ENCODE measurements around the gene CASK. TPM values are rescaled to one million over a fixed set of nuclear protein-coding genes. Genes with fewer than 3 reads are reported as not detected.
A peak's percentile ranks its signal among the peaks of the same experiment; 100 is the strongest.
"Not testable (repeated sequence)": the region's sequence is repeated elsewhere in the genome, so short reads cannot be mapped to it uniquely, and the experiment has no call there.

Gene CASK
- total RNA-seq, 1 experiment from 2014 or later: 8.2 TPM

GRCh38 chrX:41516999-41517765, 406.2 kb downstream of the CASK start:
- DNase-seq (ENCODE audit: low spot score): no peak

GRCh38 chrX:41516456-41516855, 406.9 kb downstream of the CASK start:
- DNase-seq (ENCODE audit: low spot score): no peak

GRCh38 chrX:41515376-41515775, 408.0 kb downstream of the CASK start:
- DNase-seq (ENCODE audit: low spot score): no peak

- DNase-seq (ENCODE audit: low spot score): no peak
Observed at GRCh38 chrX:41514179-41514578, 409.2 kb downstream of the CASK start.

GRCh38 chrX:41512853-41513252, 410.5 kb downstream of the CASK start:
- not testable (repeated sequence) for DNase-seq (ENCODE audit: low spot score)

- DNase-seq (ENCODE audit: low spot score): no peak
Observed at GRCh38 chrX:41512394-41512793, 411.0 kb downstream of the CASK start.

- DNase-seq (ENCODE audit: low spot score): no peak
Observed at GRCh38 chrX:41507919-41508318, 415.4 kb downstream of the CASK start.

GRCh38 chrX:41502004-41502403, 421.4 kb downstream of the CASK start:
- no peak for DNase-seq (ENCODE audit: low spot score)

GRCh38 chrX:41499984-41500383, 423.4 kb downstream of the CASK start:
- DNase-seq (ENCODE audit: low spot score): no peak

- DNase-seq (ENCODE audit: low spot score): no peak
Observed at GRCh38 chrX:41499195-41499594, 424.2 kb downstream of the CASK start.

- peak; percentile 7 for DNase-seq (ENCODE audit: low spot score)
Observed at GRCh38 chrX:41491267-41492004, 431.9 kb downstream of the CASK start.

- DNase-seq (ENCODE audit: low spot score): no peak
Observed at GRCh38 chrX:41490446-41490845, 432.9 kb downstream of the CASK start.

GRCh38 chrX:41482154-41482850, 441.1 kb downstream of the CASK start:
- no peak for DNase-seq (ENCODE audit: low spot score)

- DNase-seq (ENCODE audit: low spot score): peak; percentile 48
Observed at GRCh38 chrX:41481264-41482109, 441.9 kb downstream of the CASK start.

- DNase-seq (ENCODE audit: low spot score): peak; percentile 37
Observed at GRCh38 chrX:41480508-41481260, 442.7 kb downstream of the CASK start.

GRCh38 chrX:41478381-41478911, 444.9 kb downstream of the CASK start:
- no peak for DNase-seq (ENCODE audit: low spot score)

- no peak for DNase-seq (ENCODE audit: low spot score)
Observed at GRCh38 chrX:41475591-41476241, 447.6 kb downstream of the CASK start.

- DNase-seq (ENCODE audit: low spot score): no peak
Observed at GRCh38 chrX:41475191-41475590, 448.2 kb downstream of the CASK start.

GRCh38 chrX:41474726-41475100, 448.6 kb downstream of the CASK start:
- no peak for DNase-seq (ENCODE audit: low spot score)

All from HT-29 (cell line).